Nephron progenitor cell (in vitro differentiated cells): Measurements from ENCODE around the gene LASP1.

Experiments used
- DNase-seq: peaks from one replicate; pipeline ENCODE4 v3.0.0; 2021
- H3K27ac Mint-ChIP-seq: 2 replicates; pipeline ENCODE4 v1.8.0; 2021; ENCODE audit warnings: mild to moderate bottlenecking, moderate library complexity, mixed read lengths
- H3K27me3 Mint-ChIP-seq: 2 replicates; pipeline ENCODE4 v1.8.0; 2021; ENCODE audit warnings: mild to moderate bottlenecking, low read depth, mixed read lengths; ENCODE audit not compliant: poor library complexity
- H3K36me3 Mint-ChIP-seq: 2 replicates; pipeline ENCODE4 v1.8.0; 2021; ENCODE audit warnings: low read depth, mixed read lengths
- H3K4me1 Mint-ChIP-seq: 2 replicates; pipeline ENCODE4 v1.8.0; 2021; ENCODE audit warnings: mixed read lengths
- H3K4me3 Mint-ChIP-seq: 2 replicates; pipeline ENCODE4 v1.8.0; 2021; ENCODE audit warnings: mild to moderate bottlenecking, moderate library complexity, mixed read lengths
- H3K9me3 Mint-ChIP-seq: 2 replicates; pipeline ENCODE4 v1.8.0; 2021; ENCODE audit warnings: mild to moderate bottlenecking, moderate library complexity, mixed read lengths
- TF ChIP-seq, protein P1 (sequence below): fragments of 200-600 bp; sonication (generic); IDR thresholded peaks from 2 replicates; pipeline ENCODE4 v1.5.0; 2021; ENCODE audit warnings: antibody characterized with exemption

Gene LASP1

DNA sequence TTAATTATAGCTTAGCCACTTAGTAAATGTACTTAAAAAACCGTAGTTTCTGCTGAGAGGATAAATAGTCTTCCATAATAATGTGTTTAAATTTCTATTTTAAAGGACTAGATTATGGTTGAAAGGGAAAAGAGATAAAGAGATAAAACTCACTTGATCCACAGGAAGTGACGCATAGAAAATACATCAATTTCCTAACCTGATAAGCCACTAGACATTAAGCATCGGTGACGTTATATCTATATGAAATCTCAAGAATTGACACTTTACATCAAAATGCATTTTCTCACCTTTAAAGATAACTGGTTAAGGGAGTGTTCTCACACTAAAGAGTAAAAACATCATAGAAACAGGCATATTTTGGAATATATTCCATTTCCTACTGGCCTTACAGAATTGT is 91.6 kb downstream of the LASP1 start:
- TF ChIP-seq, protein P1, sequence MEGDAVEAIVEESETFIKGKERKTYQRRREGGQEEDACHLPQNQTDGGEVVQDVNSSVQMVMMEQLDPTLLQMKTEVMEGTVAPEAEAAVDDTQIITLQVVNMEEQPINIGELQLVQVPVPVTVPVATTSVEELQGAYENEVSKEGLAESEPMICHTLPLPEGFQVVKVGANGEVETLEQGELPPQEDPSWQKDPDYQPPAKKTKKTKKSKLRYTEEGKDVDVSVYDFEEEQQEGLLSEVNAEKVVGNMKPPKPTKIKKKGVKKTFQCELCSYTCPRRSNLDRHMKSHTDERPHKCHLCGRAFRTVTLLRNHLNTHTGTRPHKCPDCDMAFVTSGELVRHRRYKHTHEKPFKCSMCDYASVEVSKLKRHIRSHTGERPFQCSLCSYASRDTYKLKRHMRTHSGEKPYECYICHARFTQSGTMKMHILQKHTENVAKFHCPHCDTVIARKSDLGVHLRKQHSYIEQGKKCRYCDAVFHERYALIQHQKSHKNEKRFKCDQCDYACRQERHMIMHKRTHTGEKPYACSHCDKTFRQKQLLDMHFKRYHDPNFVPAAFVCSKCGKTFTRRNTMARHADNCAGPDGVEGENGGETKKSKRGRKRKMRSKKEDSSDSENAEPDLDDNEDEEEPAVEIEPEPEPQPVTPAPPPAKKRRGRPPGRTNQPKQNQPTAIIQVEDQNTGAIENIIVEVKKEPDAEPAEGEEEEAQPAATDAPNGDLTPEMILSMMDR = no peak
- no peak for DNase-seq
- no peak overlapping the region for H3K27ac Mint-ChIP-seq
- peaks cover 1% of the 10 kb centered on the region for H3K9me3 Mint-ChIP-seq
- no peak overlapping the region for H3K4me3 Mint-ChIP-seq
- H3K4me1 Mint-ChIP-seq = no peaks in the 10 kb centered on the region
- H3K36me3 Mint-ChIP-seq = no peaks in the 10 kb centered on the region
- H3K27me3 Mint-ChIP-seq = peaks cover 10% of the 10 kb centered on the region

DNA sequence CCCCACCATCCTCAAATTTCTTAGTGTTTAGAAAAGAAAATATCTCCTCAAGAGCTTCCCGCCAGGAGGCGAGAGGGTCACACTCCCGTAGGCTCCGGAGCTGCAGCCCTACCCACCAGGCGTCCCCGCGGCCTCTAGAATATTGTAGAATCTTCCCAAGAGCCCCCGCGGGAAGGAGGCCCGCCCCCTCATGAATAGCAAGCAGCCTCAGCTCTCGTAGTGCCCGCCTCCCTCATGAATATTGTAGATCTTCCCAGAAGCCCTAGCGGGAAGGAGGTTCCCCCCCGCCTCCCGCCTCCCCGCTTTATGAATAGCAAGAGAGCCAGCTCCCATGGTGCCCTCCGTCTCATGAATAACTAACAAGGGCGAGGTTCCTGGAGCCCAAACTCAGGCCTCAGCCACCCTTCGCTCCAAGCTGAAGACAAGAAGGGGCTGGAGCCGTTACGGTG is 97.5 kb downstream of the LASP1 start, which contains the start of gene FBXO47:
TSS of gene FBXO47 (minus strand) at position 114 of the 449 bp plus-strand sequence. CDS start 4,378 bp downstream, outside the sequence.
- Mint-ChIP-seq H3K4me1 (peaks cover 6% of the 10 kb centered on the region), H3K4me3 (no peak within 1 kb of the TSS), H3K27me3 (peaks cover 9% of the 10 kb centered on the region), H3K27ac (no peak within 1 kb of the TSS), H3K36me3 (peaks cover 4% of the 10 kb centered on the region), H3K9me3 (peaks cover 12% of the 10 kb centered on the region)
- peak; percentile 56 for DNase-seq
- TF ChIP-seq, protein P1 = no peak

DNA sequence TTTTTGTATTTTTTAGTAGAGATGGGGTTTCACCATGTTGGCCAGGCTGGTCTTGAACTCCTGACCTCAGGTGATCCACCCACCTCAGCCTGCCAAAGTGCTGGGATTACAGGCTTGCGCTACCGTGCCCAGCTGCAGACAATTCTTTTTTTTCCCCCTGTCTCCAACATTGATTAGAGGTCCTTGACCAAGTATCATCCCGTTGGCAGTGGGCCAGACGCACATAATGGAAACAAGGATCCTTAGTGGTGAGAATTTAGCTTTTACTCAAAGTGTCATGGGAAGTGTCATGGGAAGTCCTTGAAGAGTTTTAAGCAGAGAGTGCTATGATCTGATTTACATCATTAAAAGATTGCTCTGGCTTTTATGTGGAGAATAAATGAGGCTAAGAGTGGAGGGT is 99.4 kb downstream of the LASP1 start:
- Mint-ChIP-seq H3K36me3 (peaks cover 4% of the 10 kb centered on the region), H3K9me3 (peaks cover 12% of the 10 kb centered on the region)
- TF ChIP-seq, protein P1 = no peak

DNA sequence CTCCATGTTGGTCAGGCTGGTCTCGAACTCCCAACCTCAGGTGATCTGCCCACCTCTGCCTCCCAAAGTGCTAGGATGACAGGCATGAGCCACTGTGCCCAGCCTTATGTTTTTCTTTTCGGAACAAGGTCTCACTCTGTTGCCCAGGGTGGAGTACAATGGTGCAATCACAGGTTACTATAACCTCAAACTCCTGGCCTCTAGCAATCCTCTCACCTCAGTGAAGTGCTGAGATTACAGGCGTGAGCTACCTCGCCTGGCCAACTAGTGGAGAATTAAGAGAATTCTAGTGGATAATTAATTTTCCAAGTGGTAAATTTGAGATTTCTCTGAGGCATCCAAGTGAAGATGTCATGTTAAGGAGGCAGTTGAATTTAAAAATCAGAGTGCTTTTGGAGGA is 100.3 kb downstream of the LASP1 start:
- peaks cover 4% of the 10 kb centered on the region for H3K36me3 Mint-ChIP-seq
- H3K9me3 Mint-ChIP-seq = peaks cover 12% of the 10 kb centered on the region
- H3K4me3 Mint-ChIP-seq = no peak overlapping the region
- H3K4me1 Mint-ChIP-seq = peaks cover 6% of the 10 kb centered on the region
- no peak overlapping the region for H3K27ac Mint-ChIP-seq
- DNase-seq = no peak
- TF ChIP-seq, protein P1 = no peak
- H3K27me3 Mint-ChIP-seq = peaks cover 9% of the 10 kb centered on the region

More for the DNA sequence above, 99.4 kb downstream of the LASP1 start:
- peaks cover 9% of the 10 kb centered on the region for H3K27me3 Mint-ChIP-seq
- peaks cover 6% of the 10 kb centered on the region for H3K4me1 Mint-ChIP-seq
- no peak overlapping the region for H3K27ac Mint-ChIP-seq
- H3K4me3 Mint-ChIP-seq = no peak overlapping the region
- DNase-seq = no peak

DNA sequence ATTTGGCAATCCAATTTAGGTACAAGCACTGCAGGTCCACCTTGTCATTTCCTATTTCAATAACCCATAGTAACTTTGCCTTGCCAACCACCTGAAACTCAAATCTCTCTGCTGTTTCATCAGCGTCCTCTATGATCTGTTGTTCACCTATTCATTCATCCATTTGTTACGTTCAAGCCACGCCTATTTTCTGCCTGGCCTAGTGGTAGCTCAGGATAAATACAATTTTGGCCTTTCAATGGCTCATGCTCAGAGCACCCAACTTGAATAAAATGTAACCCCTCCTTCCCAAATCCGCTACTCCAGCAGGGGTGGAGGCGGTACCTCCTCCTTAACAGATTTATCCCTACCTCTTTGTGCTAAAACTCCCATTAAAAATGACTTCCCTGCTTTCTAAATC is 100.9 kb downstream of the LASP1 start:
- H3K9me3 Mint-ChIP-seq = peaks cover 12% of the 10 kb centered on the region
- H3K4me3 Mint-ChIP-seq = no peak overlapping the region
- H3K4me1 Mint-ChIP-seq = peaks cover 6% of the 10 kb centered on the region
- H3K36me3 Mint-ChIP-seq = peaks cover 4% of the 10 kb centered on the region
- peaks cover 9% of the 10 kb centered on the region for H3K27me3 Mint-ChIP-seq
- TF ChIP-seq, protein P1 = no peak
- DNase-seq = no peak
- no peak overlapping the region for H3K27ac Mint-ChIP-seq
